ENCODE data around the gene SUGCT.

SUGCT gene

DNA sequence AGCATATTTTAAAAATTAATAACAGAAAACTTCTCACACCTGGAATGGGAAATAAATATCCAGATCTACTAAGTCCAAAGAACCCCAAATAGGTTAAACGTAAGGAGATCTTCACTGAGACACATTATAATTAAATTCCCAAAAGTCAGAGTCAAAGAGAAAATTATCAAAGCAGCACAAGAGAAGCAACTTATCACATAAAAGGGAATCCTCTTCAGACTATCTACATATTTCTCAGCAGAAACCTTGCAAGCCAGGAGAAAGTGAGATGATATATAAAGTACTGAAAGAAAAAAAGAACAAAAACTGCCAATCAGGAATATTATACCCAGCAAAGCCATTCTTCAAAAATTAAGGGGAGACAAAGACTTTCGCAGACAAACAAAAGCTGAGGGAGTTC lies 756.4 kb downstream of the SUGCT start:
- no peak for DNase-seq

DNA sequence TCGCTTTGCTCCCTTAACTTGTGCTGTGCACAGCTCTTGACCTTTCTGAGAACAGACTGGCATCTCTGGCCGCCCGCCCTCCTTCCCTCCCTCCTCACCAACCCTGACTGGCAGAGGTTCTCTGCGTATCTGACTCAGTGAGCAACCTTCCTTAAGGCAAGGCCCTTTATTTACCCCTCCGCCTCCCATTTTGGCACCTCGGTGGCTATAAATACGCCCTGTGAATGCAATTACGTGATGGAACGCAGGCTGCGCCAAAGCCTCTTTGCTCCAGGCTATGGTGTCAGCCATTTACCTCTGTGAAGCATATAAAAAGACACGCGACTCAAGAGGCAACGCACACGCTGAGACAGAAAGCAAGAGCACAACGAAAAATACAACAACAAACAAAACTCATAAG lies 764.3 kb downstream of the SUGCT start:
- DNase-seq, result no peak

DNA sequence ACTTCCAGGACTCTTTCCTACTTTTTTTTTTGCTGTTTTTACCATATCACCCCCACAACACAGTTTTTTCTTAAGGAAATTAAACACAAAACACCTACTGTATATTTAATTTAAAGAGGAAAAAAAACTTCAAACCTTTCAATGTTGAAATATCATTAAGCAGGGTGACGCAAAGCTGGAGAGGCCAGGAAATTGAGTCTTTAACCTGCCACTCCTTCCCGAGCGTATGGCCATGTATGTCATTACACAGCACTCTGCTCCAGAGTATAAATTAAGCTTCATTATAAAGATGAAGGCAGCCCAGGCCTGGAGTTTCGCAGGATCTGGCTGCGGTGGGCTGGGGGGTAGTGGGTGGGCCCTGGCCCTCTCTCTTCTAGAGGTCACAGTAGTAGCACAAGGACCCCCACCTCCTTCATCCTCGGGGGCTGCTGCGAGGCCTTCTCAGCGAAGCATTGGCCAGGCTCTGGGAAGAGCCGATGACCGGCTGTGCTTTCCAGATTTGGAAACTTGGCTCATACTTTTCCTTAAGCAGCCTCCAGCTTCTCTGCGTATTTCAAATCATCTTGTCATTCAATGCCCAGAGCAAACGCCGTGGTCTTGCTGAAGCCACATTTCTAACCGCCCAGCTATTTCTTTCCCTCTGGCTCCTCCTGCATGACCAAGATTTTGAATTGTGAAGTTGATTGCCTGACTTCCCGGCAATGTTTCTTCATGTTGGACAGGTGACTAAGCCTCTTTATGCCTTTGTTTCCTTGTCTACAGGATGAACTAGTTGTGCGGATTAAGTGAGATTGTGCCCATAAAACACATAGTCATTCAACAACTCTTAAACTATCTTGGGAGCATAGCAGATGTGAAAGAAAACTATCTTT lies 765.1 kb downstream of the SUGCT start:
- no peak for DNase-seq

DNA sequence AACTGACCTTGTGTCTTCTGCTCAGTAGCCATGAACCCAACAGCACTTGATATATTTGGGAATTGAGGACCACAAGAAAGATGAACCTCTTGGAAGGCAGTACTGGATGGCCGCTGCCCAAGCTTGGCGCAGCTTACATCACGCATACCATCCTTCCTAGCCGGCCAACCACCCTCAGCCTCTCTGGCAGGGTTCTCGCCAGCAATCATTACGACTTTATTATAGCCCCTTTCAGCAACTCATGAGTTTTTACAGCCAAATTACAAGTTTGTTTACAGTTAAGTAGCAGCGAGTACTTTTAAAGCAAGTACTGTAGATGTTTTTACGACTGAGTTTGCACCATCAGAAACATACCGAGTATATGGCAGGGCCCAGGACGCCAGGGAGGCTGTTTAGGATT lies 769.1 kb downstream of the SUGCT start:
- no peak for DNase-seq

DNA sequence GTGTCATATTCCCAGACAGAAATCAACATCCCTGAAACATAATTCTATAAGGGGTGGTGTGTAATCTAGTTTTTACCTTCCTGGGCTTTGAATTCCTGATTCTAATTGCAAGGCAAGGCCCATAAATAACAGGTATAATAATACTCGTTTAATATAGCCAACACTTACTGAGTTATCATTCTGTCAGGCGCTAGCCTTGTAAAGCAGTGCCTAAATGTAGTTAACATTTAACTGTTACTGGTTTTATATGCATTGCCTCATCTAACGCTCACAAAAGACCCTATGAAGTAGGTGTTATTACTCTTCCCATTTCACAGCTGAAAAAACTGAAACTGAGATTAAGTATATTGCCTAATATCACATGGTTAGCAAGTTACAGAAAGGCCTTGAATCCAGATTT lies 772.5 kb downstream of the SUGCT start:
- no peak for DNase-seq

DNA sequence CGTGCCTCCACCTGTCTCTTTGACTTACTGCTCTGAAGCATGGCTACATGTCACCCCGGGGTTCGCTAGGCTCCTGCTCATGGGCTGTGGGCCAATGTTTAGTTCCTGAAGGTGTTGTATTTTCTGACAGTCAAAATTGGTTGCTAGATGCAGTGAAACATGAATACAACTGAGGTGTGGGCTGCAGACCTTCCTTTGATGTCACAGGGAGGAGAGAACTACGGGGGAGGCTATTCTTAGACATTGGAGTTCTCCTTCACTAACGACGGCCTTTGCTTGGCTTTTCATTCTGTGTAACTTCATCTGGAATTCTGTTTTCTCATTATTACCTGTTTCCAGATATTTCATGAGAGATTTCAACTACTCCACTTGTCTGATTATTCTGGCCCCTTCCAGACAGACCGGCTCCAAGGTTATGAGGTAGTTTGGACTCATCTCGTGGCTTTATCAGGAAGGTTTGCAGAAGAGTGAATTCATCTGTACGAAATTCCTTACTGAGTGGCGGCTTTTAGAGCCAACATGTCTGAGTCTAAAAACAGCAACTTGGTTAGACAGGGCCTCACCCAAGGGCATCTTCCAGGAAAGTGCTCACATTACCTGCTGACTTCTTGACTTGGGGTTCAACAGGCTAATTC lies 774.7 kb downstream of the SUGCT start:
- no peak for DNase-seq

All from NCI-H510A treated with DMSO at 0.1 percent for 48 hours (cell line).